H9 (cell line): ENCODE results near the gene KIZ. TPM values are rescaled to one million over a fixed set of nuclear protein-coding genes. Genes with fewer than 3 reads are reported as not detected.

Source experiments
- DNase-seq: peaks from one replicate; pipeline ENCODE4 v3.0.0-alpha.2; 2017
- H2AFZ ChIP-seq: one replicate; pipeline ENCODE4 v1.6.1; 2013; ENCODE audit warnings: mild to moderate bottlenecking, low read length, control low read depth, moderate library complexity
- H2AK5ac ChIP-seq: 2 replicates; pipeline ENCODE4 v1.6.1; 2013; ENCODE audit warnings: low read length, control low read depth, mixed read lengths; ENCODE audit not compliant: insufficient read length
- H2BK120ac ChIP-seq: one replicate; pipeline ENCODE4 v1.6.1; 2013; ENCODE audit warnings: low read depth, mild to moderate bottlenecking, low read length, control low read depth, inconsistent platforms; ENCODE audit not compliant: poor library complexity, severe bottlenecking
- H2BK12ac ChIP-seq: 2 replicates; pipeline ENCODE4 v1.6.1; 2013; ENCODE audit warnings: low read length, control low read depth, mixed read lengths, low read depth; ENCODE audit not compliant: insufficient read length
- H2BK15ac ChIP-seq: 2 replicates; pipeline ENCODE4 v1.6.1; 2013; ENCODE audit warnings: low read depth, low read length, control low read depth
- H2BK20ac ChIP-seq: one replicate; pipeline ENCODE4 v1.6.1; 2013; ENCODE audit warnings: low read depth, mild to moderate bottlenecking, low read length, control low read depth, inconsistent platforms; ENCODE audit not compliant: poor library complexity, severe bottlenecking
- H2BK5ac ChIP-seq: 2 replicates; pipeline ENCODE4 v1.6.1; 2013; ENCODE audit warnings: low read length, control low read depth, mixed read lengths; ENCODE audit not compliant: insufficient read length
- H3K14ac ChIP-seq: 2 replicates; pipeline ENCODE4 v1.6.1; 2013; ENCODE audit warnings: low read length, control low read depth; ENCODE audit not compliant: insufficient read depth
- H3K18ac ChIP-seq: 2 replicates; pipeline ENCODE4 v1.6.1; 2013; ENCODE audit warnings: low read depth, mild to moderate bottlenecking, mixed read lengths, low read length, control low read depth; ENCODE audit not compliant: insufficient read length
- H3K23ac ChIP-seq: 2 replicates; pipeline ENCODE4 v1.6.1; 2013; ENCODE audit warnings: low read length, control low read depth, mixed read lengths, low read depth; ENCODE audit not compliant: insufficient read length
- H3K23me2 ChIP-seq: 2 replicates; pipeline ENCODE4 v1.6.1; 2013; ENCODE audit warnings: low read depth, mild to moderate bottlenecking, mixed read lengths, low read length, control low read depth; ENCODE audit not compliant: insufficient read length, poor library complexity, severe bottlenecking
- H3K27ac ChIP-seq: 2 replicates; pipeline ENCODE4 v1.5.1; 2013; ENCODE audit warnings: low read length, control low read depth, mixed read lengths, low read depth; ENCODE audit not compliant: insufficient read length
- H3K27me3 ChIP-seq: 2 replicates; pipeline ENCODE4 v1.6.1; 2013; ENCODE audit warnings: low read length, control low read depth, inconsistent platforms; ENCODE audit not compliant: insufficient read depth
- H3K4ac ChIP-seq: 2 replicates; pipeline ENCODE4 v1.6.1; 2013; ENCODE audit warnings: low read depth, mild to moderate bottlenecking, control low read depth, inconsistent platforms, low read length, moderate library complexity
- H3K4me1 ChIP-seq: 2 replicates; pipeline ENCODE4 v1.6.1; 2013; ENCODE audit warnings: low read length, control low read depth, inconsistent platforms; ENCODE audit not compliant: insufficient read depth
- H3K4me2 ChIP-seq: 2 replicates; pipeline ENCODE4 v1.6.1; 2013; ENCODE audit warnings: low read length, control low read depth, mixed read lengths; ENCODE audit not compliant: insufficient read length, insufficient read depth
- H3K56ac ChIP-seq: 2 replicates; pipeline ENCODE4 v1.6.1; 2013; ENCODE audit warnings: low read depth, mild to moderate bottlenecking, mixed read lengths, low read length, control low read depth; ENCODE audit not compliant: insufficient read length
- H3K79me1 ChIP-seq: 2 replicates; pipeline ENCODE4 v1.6.1; 2013; ENCODE audit warnings: low read depth, mild to moderate bottlenecking, moderate library complexity, low read length, control low read depth, inconsistent platforms; ENCODE audit not compliant: insufficient read depth, poor library complexity, severe bottlenecking
- H3K79me2 ChIP-seq: 2 replicates; pipeline ENCODE4 v1.6.1; 2013; ENCODE audit warnings: low read length, control low read depth, inconsistent platforms; ENCODE audit not compliant: insufficient read depth
- H3K9ac ChIP-seq: 2 replicates; pipeline ENCODE4 v1.6.1; 2013; ENCODE audit warnings: low read length, control low read depth, mixed read lengths; ENCODE audit not compliant: insufficient read length; ENCODE audit errors: extremely low read depth
- H3K9me3 ChIP-seq: one replicate; pipeline ENCODE4 v1.6.1; 2013; ENCODE audit warnings: low read depth, low read length, inconsistent platforms; ENCODE audit not compliant: control insufficient read depth
- H3T11ph ChIP-seq: one replicate; pipeline ENCODE4 v1.6.1; 2013; ENCODE audit warnings: mild to moderate bottlenecking, low read length, control low read depth, inconsistent platforms
- H4K20me1 ChIP-seq: one replicate; pipeline ENCODE4 v1.6.1; 2013; ENCODE audit not compliant: control insufficient read depth, insufficient read length, insufficient read depth
- H4K5ac ChIP-seq: 2 replicates; pipeline ENCODE4 v1.6.1; 2013; ENCODE audit warnings: low read depth, mild to moderate bottlenecking, mixed read lengths, low read length, control low read depth; ENCODE audit not compliant: insufficient read length
- H4K8ac ChIP-seq: replicated peaks from 2 replicates; pipeline ENCODE4 v1.6.1; 2013; ENCODE audit warnings: low read length, control low read depth, mixed read lengths, low read depth; ENCODE audit not compliant: insufficient read length
- H4K91ac ChIP-seq: 2 replicates; pipeline ENCODE4 v1.6.1; 2013; ENCODE audit warnings: low read depth, mild to moderate bottlenecking, moderate library complexity, mixed read lengths, low read length, control low read depth; ENCODE audit not compliant: insufficient read length
- H3K27ac Mint-ChIP-seq, 3 experiments: 2 replicates in 2 of 3; 3 replicates in 1 of 3; pipeline ENCODE4 v1.8.0; 2020 to 2021; ENCODE audit warnings: mixed read lengths in 3 of 3, mild to moderate bottlenecking in 1 of 3, moderate library complexity in 1 of 3
- H3K27me3 Mint-ChIP-seq: 2 replicates; pipeline ENCODE4 v1.8.0; 2021; ENCODE audit warnings: low read depth, mild to moderate bottlenecking, moderate library complexity, mixed read lengths
- H3K36me3 Mint-ChIP-seq, 3 experiments: 2 replicates in 2 of 3; 3 replicates in 1 of 3; pipeline ENCODE4 v1.8.0; 2020 to 2021; ENCODE audit warnings: low read depth in 3 of 3, mixed read lengths in 3 of 3; ENCODE audit not compliant: insufficient read depth in 1 of 3
- H3K4me1 Mint-ChIP-seq, 2 experiments: 2 replicates each; pipeline ENCODE4 v1.8.0; 2020; ENCODE audit warnings: mixed read lengths in 2 of 2
- H3K4me3 Mint-ChIP-seq, 2 experiments: 2 replicates in 1 of 2; 3 replicates in 1 of 2; pipeline ENCODE4 v1.8.0; 2020 to 2021; ENCODE audit warnings: mild to moderate bottlenecking in 2 of 2, mixed read lengths in 2 of 2, moderate library complexity in 1 of 2
- H3K9me3 Mint-ChIP-seq, 2 experiments: 2 replicates in 1 of 2; 3 replicates in 1 of 2; pipeline ENCODE4 v1.8.0; 2020; ENCODE audit warnings: mild to moderate bottlenecking in 2 of 2, mixed read lengths in 2 of 2, moderate library complexity in 1 of 2
- CTCF ChIP-seq: fragments of 200-600 bp; sonication (generic); conservative IDR thresholded peaks from 3 replicates; pipeline ENCODE4 v1.8.0; 2021; ENCODE audit warnings: antibody characterized with exemption, mild to moderate bottlenecking
- WGBS: extraction: QIAGEN DNeasy Blood & Tissue Kit; methylation state at CpG from one replicate; pipeline ENCODE4 v1.1.7; 2013; ENCODE audit warnings: missing lambda C conversion rate, low lambda C conversion rate, mixed read lengths; ENCODE audit not compliant: insufficient read length; ENCODE audit errors: extremely low coverage; 5-methylcytosine and 5-hydroxymethylcytosine counted together
- total RNA-seq: library from RNA; stranded (reverse); gene quantifications from 2 replicates; pipeline ENCODE4 v1.2.1, GENCODE V29; 2021

Gene KIZ
- total RNA-seq, 1 experiment from 2014 or later, result 29.3 TPM

- Histone ChIP-seq H3K9me3 (no peaks in the 10 kb centered on the region), H3K4ac (no peak overlapping the region), H3K14ac (no peak overlapping the region), H2BK12ac (no peak overlapping the region), H2AK5ac (no peak overlapping the region), H4K8ac (no peak overlapping the region), H4K91ac (no peak overlapping the region), H3K18ac (no peak overlapping the region), H3K23me2 (no peaks in the 10 kb centered on the region), H2BK20ac (no peak overlapping the region), H2BK120ac (no peak overlapping the region), H3K56ac (no peak overlapping the region), H3K79me2 (no peaks in the 10 kb centered on the region), H3K27me3 (no peaks in the 10 kb centered on the region), H3K23ac (no peak overlapping the region), H3K79me1 (no peaks in the 10 kb centered on the region), H3K4me2 (no peak overlapping the region), H2BK15ac (no peak overlapping the region), H2BK5ac (no peak overlapping the region), H4K5ac (no peak overlapping the region), H3K27ac (no peak overlapping the region), H4K20me1 (no peaks in the 10 kb centered on the region), H3T11ph (no peak overlapping the region), H3K4me1 (no peaks in the 10 kb centered on the region), H2AFZ (no peak overlapping the region), H3K9ac (no peak overlapping the region)
- no peaks in the 10 kb centered on the region; a peak in 1 of 5 replicates for H3K9me3 Mint-ChIP-seq
- no peaks in the 10 kb centered on the region for H3K36me3 Mint-ChIP-seq
- TF ChIP-seq CTCF, result no peak
- no CpG with 5 or more reads among the region's 5 CpGs for WGBS
- no peak overlapping the region for H3K27ac Mint-ChIP-seq
- peaks cover 2 to 6% of the 10 kb centered on the region in 2 experiments; a peak in 2 of 4 replicates for H3K4me1 Mint-ChIP-seq
- no peaks in the 10 kb centered on the region; the same call in 1 of the 2 replicates for H3K27me3 Mint-ChIP-seq
- H3K4me3 Mint-ChIP-seq, result no peak overlapping the region
- DNase-seq, result no peak
These were observed 168.9 kb downstream of the KIZ start for GRCh38 chr20:21294755-21295154.

Other genes starting within 250 kb of the KIZ start
- 0.24 and 0.90 TPM in 2 replicates for gene LINC00237, start 19.7 kb upstream of the KIZ start, total RNA-seq
- gene XRN2, start 177.2 kb downstream of the KIZ start, total RNA-seq, result 96.7 and 97.6 TPM in 2 replicates